HFFc6 (cell line): Measurements from ENCODE around the gene FAM171A2. TPM values are rescaled to one million over a fixed set of nuclear protein-coding genes. Genes with fewer than 3 reads are reported as not detected.
A peak's percentile ranks its signal among the peaks of the same experiment; 100 is the strongest.

Experiments
- DNase-seq: peaks from one replicate; pipeline ENCODE4 v3.0.0-alpha.2; 2018
- H3K27ac Mint-ChIP-seq: 2 replicates; pipeline ENCODE4 v1.8.0; 2020; ENCODE audit warnings: mild to moderate bottlenecking, mixed read lengths
- H3K27me3 Mint-ChIP-seq: 2 replicates; pipeline ENCODE4 v1.8.0; 2021; ENCODE audit warnings: mild to moderate bottlenecking, moderate library complexity, mixed read lengths; ENCODE audit not compliant: insufficient read depth
- H3K36me3 Mint-ChIP-seq: 2 replicates; pipeline ENCODE4 v1.8.0; 2021; ENCODE audit warnings: low read depth, mixed read lengths
- H3K4me1 Mint-ChIP-seq: 2 replicates; pipeline ENCODE4 v1.8.0; 2020; ENCODE audit warnings: low read depth, mixed read lengths
- H3K4me3 Mint-ChIP-seq: 2 replicates; pipeline ENCODE4 v1.8.0; 2020; ENCODE audit warnings: mild to moderate bottlenecking, moderate library complexity, mixed read lengths
- H3K9me3 Mint-ChIP-seq: 2 replicates; pipeline ENCODE4 v1.8.0; 2020; ENCODE audit warnings: mild to moderate bottlenecking, mixed read lengths
- CTCF ChIP-seq: fragments of 200-600 bp; sonication (generic); IDR thresholded peaks from 2 replicates; pipeline ENCODE4 v1.5.0; 2021; ENCODE audit warnings: antibody characterized with exemption, mild to moderate bottlenecking
- total RNA-seq, 6 experiments: library from RNA; stranded (reverse); fragmentation: NEBNext Ultra II Directional; extraction: Animal tissue kit (Norgen Biotek cat#: 25700); gene quantifications; 2 replicates in 1 of 6; 3 replicates in 5 of 6; pipeline ENCODE4 v1.2.3, GENCODE V29; 2021

FAM171A2 gene
- total RNA-seq, 6 experiments from 2014 or later = 1.6 to 1.9 (median 1.8) TPM

DNA sequence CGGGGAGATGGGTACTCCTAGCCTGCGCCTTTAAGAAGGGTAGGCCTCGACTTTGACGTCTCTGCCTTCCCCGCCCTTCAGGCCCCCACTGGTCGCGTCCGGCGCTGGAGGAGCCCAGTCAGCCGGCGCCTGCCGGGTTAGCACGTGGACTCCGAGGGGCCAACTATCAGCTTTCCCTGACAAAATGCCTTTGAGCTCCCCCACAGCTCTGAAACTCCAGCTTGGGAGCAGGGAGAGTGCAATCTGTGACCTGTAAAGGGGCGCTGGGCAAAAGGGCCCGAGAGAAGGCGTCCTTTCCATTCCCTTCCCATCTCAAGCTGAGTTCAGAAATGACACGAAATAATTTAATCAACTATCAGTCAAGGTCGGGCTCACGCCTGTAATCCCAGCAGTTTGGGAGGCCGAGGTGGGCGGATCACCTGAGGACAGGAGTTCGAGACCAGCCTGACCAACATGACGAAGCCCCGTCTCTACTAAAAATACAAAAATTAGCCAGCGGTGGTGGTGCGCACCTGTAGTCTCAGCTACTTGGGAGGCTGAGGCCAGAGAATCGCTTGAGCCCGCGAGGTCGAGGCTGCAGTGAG is 36.7 kb downstream of the FAM171A2 start:
- peak; percentile 96 for DNase-seq
- Mint-ChIP-seq H3K9me3 (no peaks in the 10 kb centered on the region), H3K4me3 (peak overlapping the region; percentile 62), H3K27ac (peak overlapping the region; percentile 60), H3K4me1 (peaks cover 31% of the 10 kb centered on the region), H3K36me3 (no peaks in the 10 kb centered on the region), H3K27me3 (peaks cover 2% of the 10 kb centered on the region; the same call in 1 of the 2 replicates)
- TF ChIP-seq CTCF = no peak

DNA sequence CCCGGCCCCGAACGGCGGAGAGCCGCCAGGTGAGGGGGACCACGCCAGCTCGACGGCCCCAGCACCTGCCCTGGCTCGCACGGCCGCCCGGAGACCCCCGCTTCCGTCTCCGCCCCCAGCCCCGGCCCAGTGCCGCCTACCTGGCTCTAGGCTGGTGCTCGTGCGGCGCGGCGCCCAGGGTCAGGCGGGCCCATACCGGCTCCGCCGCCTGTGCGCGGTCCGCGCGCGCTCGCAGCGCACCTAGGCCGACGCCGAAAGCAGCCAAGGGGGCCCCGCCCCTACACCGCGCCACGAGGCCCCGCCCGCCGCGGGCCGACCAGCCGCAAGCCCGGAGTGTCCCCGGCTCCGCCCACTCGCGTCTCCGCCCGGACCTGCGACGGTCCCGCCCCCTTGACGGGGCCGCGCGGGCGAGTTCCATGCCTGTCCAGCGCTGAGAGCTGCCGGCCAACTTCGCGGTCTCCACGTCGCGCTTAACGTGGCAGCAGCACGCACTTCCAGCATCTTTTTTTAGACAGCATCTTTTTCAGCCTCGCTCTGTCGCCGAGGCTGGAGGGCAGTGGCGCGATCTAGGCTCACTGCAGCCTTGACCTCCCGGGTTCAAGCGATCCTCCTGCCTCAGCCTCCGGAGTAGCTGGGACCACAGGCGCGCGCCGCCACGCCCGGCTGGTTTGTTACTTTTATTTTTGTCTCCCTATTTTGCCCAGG is 38.9 kb downstream of the FAM171A2 start, which contains the start of gene SLC25A39:
TSS of gene SLC25A39 (minus strand) at position 253 of the 705 bp plus-strand sequence. CDS start 1,261 bp downstream, outside the sequence.
- H3K27ac Mint-ChIP-seq = peak within 1 kb of the TSS; percentile 85
- peaks cover 2% of the 10 kb centered on the region; the same call in 1 of the 2 replicates for H3K27me3 Mint-ChIP-seq

GRCh38 chr17:44324092-44324570 is 39.5 kb downstream of the FAM171A2 start:
- DNase-seq = no peak
- peak overlapping the region; percentile 91 for H3K4me3 Mint-ChIP-seq
- peak overlapping the region; percentile 61 for H3K27ac Mint-ChIP-seq
- H3K9me3 Mint-ChIP-seq = no peaks in the 10 kb centered on the region
- TF ChIP-seq CTCF = no peak
- H3K4me1 Mint-ChIP-seq = peaks cover 24% of the 10 kb centered on the region
- peaks cover 2% of the 10 kb centered on the region; the same call in 1 of the 2 replicates for H3K27me3 Mint-ChIP-seq
- peaks cover 6% of the 10 kb centered on the region; the same call in 1 of the 2 replicates for H3K36me3 Mint-ChIP-seq

More for the DNA sequence above, 38.9 kb downstream of the FAM171A2 start, which contains the start of gene SLC25A39:
- Mint-ChIP-seq H3K4me1 (peaks cover 24% of the 10 kb centered on the region), H3K9me3 (no peaks in the 10 kb centered on the region), H3K36me3 (0 out of 2 replicates have a peak, but pooled peaks cover under 1% of the 10 kb centered on the region), H3K4me3 (peak within 1 kb of the TSS; percentile 91)
- no peak for TF ChIP-seq CTCF
- peak; percentile 91 for DNase-seq

DNA sequence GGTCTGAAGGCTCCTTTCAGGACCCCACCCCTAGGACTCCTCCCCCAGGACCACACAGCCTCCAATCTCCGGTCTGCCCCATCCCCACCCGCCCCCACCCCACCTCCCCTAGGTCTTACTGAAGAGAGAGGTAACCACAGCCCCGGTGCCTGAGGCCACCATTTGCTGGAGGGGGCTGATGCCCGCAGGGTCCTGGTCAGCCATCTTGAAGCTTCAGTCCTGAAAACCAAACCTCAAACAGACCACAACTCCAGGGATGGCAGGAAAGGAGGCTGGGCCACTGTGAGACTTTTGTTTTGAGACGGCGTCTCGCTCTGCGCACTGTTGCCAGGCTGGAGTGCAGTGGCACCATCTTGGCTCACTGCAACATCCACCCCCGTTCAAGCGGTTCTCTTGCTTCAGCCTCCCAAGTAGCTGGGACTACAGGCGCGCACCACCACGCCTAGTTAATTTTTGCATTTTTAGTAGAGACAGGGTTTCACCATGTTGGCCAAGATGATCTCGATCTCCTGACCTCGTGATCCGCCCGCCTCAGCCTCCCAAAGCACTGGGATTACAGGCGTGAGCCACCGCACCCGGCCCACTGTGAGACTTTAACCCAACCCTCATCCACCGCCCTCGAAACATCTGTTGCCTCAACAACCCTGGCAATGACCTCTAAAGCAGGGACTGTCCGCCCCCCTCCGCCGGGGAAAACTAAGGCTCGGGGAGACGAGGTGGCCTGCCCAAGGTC is 40.1 kb downstream of the FAM171A2 start:
- peaks cover 7% of the 10 kb centered on the region; the same call in 1 of the 2 replicates for H3K36me3 Mint-ChIP-seq
- TF ChIP-seq CTCF = no peak
- no peak for DNase-seq

GRCh38 chr17:44322236-44322895 is 41.3 kb downstream of the FAM171A2 start:
- Mint-ChIP-seq H3K4me1 (peaks cover 11% of the 10 kb centered on the region), H3K27ac (no peak overlapping the region), H3K9me3 (no peaks in the 10 kb centered on the region), H3K4me3 (no peak overlapping the region), H3K36me3 (peaks cover 7% of the 10 kb centered on the region; the same call in 1 of the 2 replicates), H3K27me3 (peaks cover 8% of the 10 kb centered on the region)
- TF ChIP-seq CTCF = no peak
- DNase-seq = no peak

More for the DNA sequence above, 40.1 kb downstream of the FAM171A2 start:
- no peaks in the 10 kb centered on the region for H3K9me3 Mint-ChIP-seq
- H3K27ac Mint-ChIP-seq = peak overlapping the region; percentile 61
- H3K4me1 Mint-ChIP-seq = peaks cover 22% of the 10 kb centered on the region
- H3K4me3 Mint-ChIP-seq = peak overlapping the region; percentile 91
- H3K27me3 Mint-ChIP-seq = peaks cover 2% of the 10 kb centered on the region; the same call in 1 of the 2 replicates
